ENCODE results near the gene OR7C1. TPM values are rescaled to one million over a fixed set of nuclear protein-coding genes. Genes with fewer than 3 reads are reported as not detected.

OR7C1 gene
- total and polyA plus RNA-seq, 8 donors, result 0.08 to 0.18 (median 0.14) TPM; not detected in 1

DNA sequence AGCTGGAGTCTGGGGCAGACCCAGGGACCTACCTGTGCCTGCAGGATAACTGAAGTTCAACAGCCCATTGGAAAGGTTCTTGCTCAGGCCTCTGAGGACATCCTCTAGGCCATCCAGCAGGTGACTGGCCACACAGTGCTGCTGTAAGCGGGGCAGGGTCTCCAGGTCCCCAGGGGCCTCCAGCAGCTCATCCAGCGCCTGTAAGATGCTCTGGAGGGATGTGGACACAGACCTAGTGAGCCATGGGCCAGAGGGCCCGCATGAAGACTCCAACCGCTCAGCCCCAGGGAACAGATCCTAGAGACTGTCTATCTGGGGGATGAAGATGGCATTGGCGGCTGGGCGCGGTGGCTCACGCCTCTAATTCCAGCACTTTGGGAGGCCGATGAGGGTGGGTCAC lies 70.6 kb downstream of the OR7C1 start:
- Histone ChIP-seq H3K9me3 (no peaks in the 10 kb centered on the region), H3K27me3 (peaks cover 0 to 27% of the 10 kb centered on the region in 2 donors), H3K27ac (peak overlapping the region in 1 of 2 donors; percentile 51), H3K36me3 (peaks cover 0 to 83% of the 10 kb centered on the region in 2 donors), H3K4me3 (no peak overlapping the region), H3K4me1 (peaks cover 0 to 3% of the 10 kb centered on the region in 2 donors)
- no peak for DNase-seq
- intact Hi-C loops (cut with DNase I), result no loop called here
- ATAC-seq, result no peak
- TF ChIP-seq, protein P1, sequence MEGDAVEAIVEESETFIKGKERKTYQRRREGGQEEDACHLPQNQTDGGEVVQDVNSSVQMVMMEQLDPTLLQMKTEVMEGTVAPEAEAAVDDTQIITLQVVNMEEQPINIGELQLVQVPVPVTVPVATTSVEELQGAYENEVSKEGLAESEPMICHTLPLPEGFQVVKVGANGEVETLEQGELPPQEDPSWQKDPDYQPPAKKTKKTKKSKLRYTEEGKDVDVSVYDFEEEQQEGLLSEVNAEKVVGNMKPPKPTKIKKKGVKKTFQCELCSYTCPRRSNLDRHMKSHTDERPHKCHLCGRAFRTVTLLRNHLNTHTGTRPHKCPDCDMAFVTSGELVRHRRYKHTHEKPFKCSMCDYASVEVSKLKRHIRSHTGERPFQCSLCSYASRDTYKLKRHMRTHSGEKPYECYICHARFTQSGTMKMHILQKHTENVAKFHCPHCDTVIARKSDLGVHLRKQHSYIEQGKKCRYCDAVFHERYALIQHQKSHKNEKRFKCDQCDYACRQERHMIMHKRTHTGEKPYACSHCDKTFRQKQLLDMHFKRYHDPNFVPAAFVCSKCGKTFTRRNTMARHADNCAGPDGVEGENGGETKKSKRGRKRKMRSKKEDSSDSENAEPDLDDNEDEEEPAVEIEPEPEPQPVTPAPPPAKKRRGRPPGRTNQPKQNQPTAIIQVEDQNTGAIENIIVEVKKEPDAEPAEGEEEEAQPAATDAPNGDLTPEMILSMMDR (IDR thresholded peaks at IDR 0.05), result no peak

DNA sequence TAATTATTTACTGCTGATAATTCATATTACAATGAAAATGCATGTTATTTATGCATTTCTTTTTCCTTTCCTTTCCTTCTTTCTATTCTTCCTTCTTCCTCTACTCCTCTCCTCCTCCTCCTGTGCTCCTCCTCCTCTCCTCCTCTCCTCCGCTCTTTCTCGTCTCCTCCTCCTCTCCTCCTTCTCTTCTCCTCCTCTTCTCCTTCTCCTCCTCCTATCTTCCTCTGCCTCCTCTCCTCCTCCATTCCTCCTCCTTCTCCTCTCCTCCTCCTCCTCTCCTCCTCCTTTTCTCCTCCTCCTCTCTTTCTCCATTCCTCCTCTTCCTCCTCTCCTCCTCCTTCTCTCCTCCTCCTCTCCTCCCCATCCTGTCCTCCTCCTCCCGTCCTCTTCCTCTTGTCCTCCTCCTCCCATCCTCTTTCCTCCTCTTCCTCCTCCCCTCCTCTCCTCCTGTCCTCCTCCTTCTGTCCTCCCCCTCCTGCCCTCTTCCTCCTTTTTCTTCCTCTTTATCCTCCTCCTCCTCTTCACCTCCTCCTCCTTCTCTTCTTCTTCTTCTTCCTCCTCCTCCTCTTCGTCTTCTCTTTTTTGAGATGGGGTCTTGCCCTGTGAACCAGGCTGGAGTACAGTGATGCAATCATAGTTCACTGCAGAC lies 71.4 kb downstream of the OR7C1 start:
- DNase-seq (no peak), ATAC-seq (no peak)
- peaks cover 0 to 25% of the 10 kb centered on the region in 2 donors for H3K27me3 ChIP-seq
- H3K4me3 ChIP-seq, result no peak overlapping the region
- H3K4me1 ChIP-seq, result peaks cover 0 to 3% of the 10 kb centered on the region in 2 donors
- H3K36me3 ChIP-seq, result peaks cover 0 to 80% of the 10 kb centered on the region in 2 donors
- intact Hi-C loops (cut with DNase I), result no loop called here
- peak overlapping the region in 1 of 2 donors; percentile 51 for H3K27ac ChIP-seq
- TF ChIP-seq, protein P1 (IDR thresholded peaks at IDR 0.05), result no peak
- no peaks in the 10 kb centered on the region for H3K9me3 ChIP-seq

DNA sequence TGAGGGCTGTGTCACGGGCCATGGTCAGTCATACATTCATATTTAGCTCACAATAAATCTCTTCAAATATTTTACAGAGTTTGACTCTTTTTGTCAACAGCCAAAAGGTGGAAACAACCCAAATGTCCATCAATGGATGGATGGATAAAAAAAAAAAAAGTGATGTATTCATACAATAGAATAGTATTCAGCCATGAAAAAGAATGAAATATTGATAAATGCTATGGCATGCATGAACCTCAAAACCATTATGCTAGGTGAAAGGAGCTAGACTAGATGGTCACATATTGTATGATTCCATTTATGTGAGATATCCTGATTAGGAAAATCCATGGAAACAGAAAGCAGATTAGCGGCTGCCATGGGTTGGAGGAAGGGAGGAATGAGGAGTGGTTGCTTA lies 72.9 kb downstream of the OR7C1 start:
- Histone ChIP-seq H3K4me1 (peaks cover 0 to 3% of the 10 kb centered on the region in 2 donors), H3K27me3 (peaks cover 0 to 20% of the 10 kb centered on the region in 2 donors), H3K36me3 (peaks cover 0 to 74% of the 10 kb centered on the region in 2 donors), H3K27ac (no peak overlapping the region), H3K9me3 (no peaks in the 10 kb centered on the region), H3K4me3 (no peak overlapping the region)
- ATAC-seq, result no peak
- intact Hi-C loops (cut with DNase I), result no loop called here
- no peak for DNase-seq
- TF ChIP-seq, protein P1 (IDR thresholded peaks at IDR 0.05), result no peak

DNA sequence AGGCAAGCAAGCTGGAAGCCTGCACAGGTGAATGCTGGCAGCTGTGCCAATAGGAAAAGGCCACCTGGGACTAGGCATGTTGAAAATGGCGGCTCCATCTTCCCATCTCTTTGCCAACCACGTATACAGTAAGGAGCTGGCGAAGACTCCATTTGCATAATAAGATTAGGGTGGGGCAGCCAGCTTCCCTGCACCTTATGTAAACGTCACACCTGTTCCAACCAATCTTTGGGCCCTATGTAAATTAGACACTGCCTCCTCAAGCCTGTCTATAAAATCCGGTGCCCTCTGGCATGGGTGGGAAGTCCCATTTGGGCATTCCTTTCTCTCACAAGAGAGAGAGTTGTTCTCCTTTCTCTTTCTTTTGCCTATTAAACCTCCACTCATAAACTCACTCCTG lies 73.4 kb downstream of the OR7C1 start:
- intact Hi-C loops (cut with DNase I), result no loop called here
- TF ChIP-seq, protein P1 (IDR thresholded peaks at IDR 0.05), result no peak
- Histone ChIP-seq H3K36me3 (peaks cover 0 to 70% of the 10 kb centered on the region in 2 donors), H3K9me3 (no peaks in the 10 kb centered on the region), H3K27ac (no peak overlapping the region), H3K4me3 (no peak overlapping the region), H3K27me3 (peaks cover 0 to 20% of the 10 kb centered on the region in 2 donors), H3K4me1 (peaks cover 0 to 3% of the 10 kb centered on the region in 2 donors)
- no peak for ATAC-seq
- DNase-seq, result no peak

DNA sequence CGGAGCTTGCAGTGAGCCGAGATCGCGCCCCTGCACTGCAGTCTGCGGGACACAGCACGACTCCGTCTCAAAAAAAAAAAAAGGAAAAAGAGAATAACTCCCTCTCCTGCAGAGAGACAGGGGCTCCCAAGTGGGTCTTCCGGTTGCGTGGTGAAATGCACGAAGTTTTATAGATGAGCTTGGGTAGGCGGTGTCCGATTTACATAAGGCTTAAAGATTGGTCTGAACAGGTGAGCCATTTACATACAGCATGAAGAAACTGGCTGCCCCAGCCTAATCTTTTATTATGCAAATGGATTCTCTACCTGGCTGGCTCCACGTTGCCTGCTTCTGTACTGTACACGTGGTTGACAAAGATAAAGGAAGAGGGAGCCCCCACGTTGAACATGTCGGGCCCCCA lies 76.2 kb downstream of the OR7C1 start:
- DNase-seq, result no peak
- H3K36me3 ChIP-seq, result peaks cover 0 to 68% of the 10 kb centered on the region in 2 donors
- ATAC-seq, result peak; percentile 26
- H3K9me3 ChIP-seq, result no peaks in the 10 kb centered on the region
- no peak overlapping the region for H3K4me3 ChIP-seq
- TF ChIP-seq, protein P1 (IDR thresholded peaks at IDR 0.05), result no peak
- H3K27ac ChIP-seq, result no peak overlapping the region
- intact Hi-C loops (cut with DNase I), result no loop called here
- peaks cover 0 to 7% of the 10 kb centered on the region in 2 donors for H3K27me3 ChIP-seq
- no peaks in the 10 kb centered on the region for H3K4me1 ChIP-seq
